Lung (tissue), 12 donors: ENCODE measurements around the gene NACA2. TPM values are rescaled to one million over a fixed set of nuclear protein-coding genes. Genes with fewer than 3 reads are reported as not detected.
"Not testable (repeated sequence)": the region's sequence is repeated elsewhere in the genome, so short reads cannot be mapped to it uniquely, and the experiment has no call there.

ENCODE experiments used
- ATAC-seq: fragments of 200-7000 bp; cut with Tn5 transposase; one replicate; pipeline ENCODE4 v1.9.1; 2020; ENCODE audit warnings: moderate number of reproducible peaks; ENCODE audit not compliant: insufficient read depth, low FRiP score
- DNase-seq, 3 donors: peaks; one replicate each; pipeline ENCODE4 v3.0.0-alpha.2; 2013 to 2017
- H3K27ac ChIP-seq, 2 donors: one replicate each; pipeline ENCODE4 v1.5.1; 2013; ENCODE audit warnings: mild to moderate bottlenecking in 2 of 2, moderate library complexity in 2 of 2, control low read depth in 1 of 2, inconsistent platforms in 1 of 2, low read depth in 1 of 2, low read length in 1 of 2
- H3K27me3 ChIP-seq, 3 donors: one replicate each; pipeline ENCODE4 v1.5.1; 2013; ENCODE audit warnings: low read length in 2 of 3; ENCODE audit not compliant: control insufficient read depth in 3 of 3, insufficient read depth in 3 of 3
- H3K36me3 ChIP-seq, 4 donors: one replicate each; pipeline ENCODE4 v1.5.1; 2013; ENCODE audit warnings: low read length in 4 of 4, mild to moderate bottlenecking in 1 of 4, moderate library complexity in 1 of 4; ENCODE audit not compliant: control insufficient read depth in 4 of 4, insufficient read depth in 4 of 4
- H3K4me1 ChIP-seq, 5 donors: one replicate each; pipeline ENCODE4 v1.5.1; 2013; ENCODE audit warnings: low read length in 5 of 5, mild to moderate bottlenecking in 2 of 5, moderate library complexity in 1 of 5; ENCODE audit not compliant: control insufficient read depth in 5 of 5, insufficient read depth in 5 of 5
- H3K4me3 ChIP-seq: one replicate; pipeline ENCODE4 v1.5.1; 2013; ENCODE audit warnings: mild to moderate bottlenecking, control low read depth, moderate library complexity
- H3K9ac ChIP-seq, 2 donors: one replicate each; pipeline ENCODE4 v1.5.1; 2013; ENCODE audit warnings: low read length in 2 of 2, control low read depth in 1 of 2; ENCODE audit not compliant: insufficient read depth in 1 of 2
- H3K9me3 ChIP-seq, 4 donors: one replicate each; pipeline ENCODE4 v1.5.1; 2013; ENCODE audit warnings: low read length in 3 of 4, mild to moderate bottlenecking in 1 of 4, moderate library complexity in 1 of 4; ENCODE audit not compliant: control insufficient read depth in 4 of 4, insufficient read depth in 3 of 4
- CTCF ChIP-seq: IDR thresholded peaks from 2 replicates; pipeline ENCODE4 v1.5.1; 2012; ENCODE audit warnings: mild to moderate bottlenecking; ENCODE audit errors: control extremely low read depth, extremely low read depth
- WGBS, 2 donors: extraction: QIAGEN DNeasy Blood & Tissue Kit; methylation state at CpG; one replicate each; pipeline ENCODE4 v1.1.7; 2013; 5-methylcytosine and 5-hydroxymethylcytosine counted together
- polyA plus RNA-seq, 2 donors: library from polyadenylated mRNA; stranded (reverse); fragments of 200-250 nt; gene quantifications; one replicate each; pipeline ENCODE4 v1.2.1, GENCODE V29; 2013
- total RNA-seq, 2 donors: library from RNA; depleted of rRNA in 1 of 2; stranded (reverse); fragments of >200 nt in 1 of 2; gene quantifications; one replicate each; pipeline ENCODE4 v1.2.1, GENCODE V29; 2014 to 2021
- donor health status: control.
- donor health status: control.
- donor health status: Bipolar disorder and iron deficiency.
- donor health status: healthy.
- donor health status: DM: yes; HTN: yes; CAD: no.

NACA2 gene
- total and polyA plus RNA-seq, 4 donors, result 0.07 TPM; not detected in 3

DNA sequence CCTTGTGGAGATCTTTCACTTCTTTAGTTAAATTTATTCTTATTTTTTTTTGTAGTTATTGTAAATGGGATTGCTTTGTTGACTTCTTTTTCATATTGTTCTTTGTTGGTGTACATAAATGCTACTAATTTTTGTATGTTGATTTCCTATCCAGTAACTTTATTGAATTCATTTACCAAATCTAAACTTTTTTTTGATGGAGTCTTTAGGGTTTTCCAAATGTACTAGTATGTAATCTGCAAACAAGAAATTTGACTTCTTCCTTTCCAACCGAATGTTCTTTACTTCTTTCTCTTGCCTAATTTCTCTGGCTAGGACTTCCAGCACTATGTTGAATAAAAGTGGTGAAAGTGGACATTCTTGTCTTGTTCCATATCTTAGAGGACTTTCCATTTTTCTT lies 41.8 kb upstream of the NACA2 start:
- DNase-seq (no peak), ATAC-seq (no peak)
- peaks cover 0 to 2% (median 0%) of the 10 kb centered on the region in 5 donors for H3K4me1 ChIP-seq
- no peak overlapping the region for H3K4me3 ChIP-seq
- no peak overlapping the region for H3K27ac ChIP-seq
- no peak for TF ChIP-seq CTCF
- no peaks in the 10 kb centered on the region for H3K27me3 ChIP-seq
- peaks cover 0 to 9% (median 3%) of the 10 kb centered on the region in 4 donors for H3K9me3 ChIP-seq
- no peak overlapping the region for H3K9ac ChIP-seq
- no peaks in the 10 kb centered on the region for H3K36me3 ChIP-seq
- 65 to 81% methylated on average over 1 of the region's 1 CpG for WGBS, 2 donors

DNA sequence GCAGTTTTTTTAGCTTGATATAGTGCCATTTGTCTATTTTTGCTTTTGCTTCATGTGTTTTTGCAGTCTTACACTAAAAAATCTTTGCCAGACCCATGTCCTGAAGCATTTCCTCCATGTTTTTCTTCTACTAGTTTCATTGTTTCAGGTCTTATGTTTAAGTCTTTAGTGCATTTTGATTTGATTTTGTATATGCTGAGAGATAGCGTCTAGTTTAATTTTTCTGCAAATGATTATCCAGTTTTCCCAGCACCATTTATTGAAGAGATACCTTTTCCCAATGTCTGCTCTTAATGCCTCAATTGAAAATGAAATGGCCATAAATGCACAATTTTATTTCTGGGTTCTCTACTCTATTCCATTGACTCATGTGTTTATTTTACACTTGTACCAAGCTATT lies 40.8 kb upstream of the NACA2 start:
- Histone ChIP-seq H3K4me3 (no peak overlapping the region), H3K9ac (no peak overlapping the region), H3K36me3 (no peaks in the 10 kb centered on the region), H3K9me3 (peaks cover 0 to 9% (median 3%) of the 10 kb centered on the region in 4 donors), H3K27me3 (no peaks in the 10 kb centered on the region), H3K4me1 (peaks cover 0 to 2% (median 0%) of the 10 kb centered on the region in 5 donors), H3K27ac (no peak overlapping the region)
- 69 to 70% methylated on average over 1 of the region's 1 CpG for WGBS, 2 donors
- DNase-seq (no peak), ATAC-seq (no peak)
- no peak for TF ChIP-seq CTCF

GRCh38 chr17:61628158-61628557 lies 37.1 kb upstream of the NACA2 start:
- not testable (repeated sequence) for H3K27me3 ChIP-seq, DNase-seq, H3K4me3 ChIP-seq, H3K9ac ChIP-seq, ATAC-seq, H3K9me3 ChIP-seq, H3K36me3 ChIP-seq, H3K27ac ChIP-seq, H3K4me1 ChIP-seq
- 80 to 88% methylated on average over 4 of the region's 4 CpGs for WGBS, 2 donors

- Histone ChIP-seq H3K9me3 (no peaks in the 10 kb centered on the region), H3K4me1 (no peaks in the 10 kb centered on the region), H3K36me3 (no peaks in the 10 kb centered on the region), H3K27me3 (no peaks in the 10 kb centered on the region), H3K4me3 (no peak overlapping the region), H3K27ac (no peak overlapping the region), H3K9ac (no peak overlapping the region)
- DNase-seq, result peak in 1 of 3 donors; percentile 25
- no peak for TF ChIP-seq CTCF
- 18 to 32% methylated on average over 2 of the region's 2 CpGs for WGBS, 2 donors
- no peak for ATAC-seq
These were observed 36.6 kb upstream of the NACA2 start for GRCh38 chr17:61627658-61628057.
